ENCODE data around the gene ARHGAP29. TPM values are rescaled to one million over a fixed set of nuclear protein-coding genes. Genes with fewer than 3 reads are reported as not detected.

The ARHGAP29 gene
- total and polyA plus RNA-seq, 8 donors, result 5.1 to 15.8 (median 9.7) TPM

- H3K27ac ChIP-seq, result no peak overlapping the region
- no peak overlapping the region for H3K4me3 ChIP-seq
- no peaks in the 10 kb centered on the region for H3K4me1 ChIP-seq
- no peak for DNase-seq
- no peak for TF ChIP-seq CTCF (IDR thresholded peaks at IDR 0.05)
- intact Hi-C loops (cut with DNase I), result no loop called here
- H3K36me3 ChIP-seq, result peaks cover 0 to 8% (median 0%) of the 10 kb centered on the region in 3 donors
- no peak for FAIRE-seq
- H3K9me3 ChIP-seq, result no peaks in the 10 kb centered on the region
- WGBS, 2 donors, result 44 to 78% methylated on average over 1 of the region's 1 CpG
- H3K27me3 ChIP-seq, result no peaks in the 10 kb centered on the region
- no peak for ATAC-seq
These were observed 46.2 kb downstream of the ARHGAP29 start for GRCh38 chr1:94191216-94191615.

- no peaks in the 10 kb centered on the region for H3K4me1 ChIP-seq
- no peaks in the 10 kb centered on the region for H3K9me3 ChIP-seq
- H3K27ac ChIP-seq, result no peak overlapping the region
- no peak overlapping the region for H3K4me3 ChIP-seq
- intact Hi-C loops (cut with DNase I), result no loop called here
- TF ChIP-seq CTCF (IDR thresholded peaks at IDR 0.05), result no peak
- H3K36me3 ChIP-seq, result peaks cover 0 to 19% (median 0%) of the 10 kb centered on the region in 3 donors
- ATAC-seq (no peak), FAIRE-seq (no peak), DNase-seq (no peak)
- WGBS, 2 donors, result 80 to 91% methylated on average over 3 of the region's 3 CpGs
- H3K27me3 ChIP-seq, result no peaks in the 10 kb centered on the region
These were observed 50.4 kb downstream of the ARHGAP29 start for GRCh38 chr1:94186946-94187345.

GRCh38 chr1:94183197-94183815 is 54.1 kb downstream of the ARHGAP29 start:
- TF ChIP-seq CTCF (IDR thresholded peaks at IDR 0.05), result no peak
- DNase-seq, result no peak
- intact Hi-C loops (cut with DNase I), result no loop called here
- no peak for ATAC-seq
- no peak overlapping the region for H3K27ac ChIP-seq
- H3K9me3 ChIP-seq, result no peaks in the 10 kb centered on the region
- FAIRE-seq, result no peak
- WGBS, 2 donors, result 67 to 86% methylated on average over 3 of the region's 3 CpGs
- no peak overlapping the region for H3K4me3 ChIP-seq
- H3K36me3 ChIP-seq, result peaks cover 0 to 19% (median 0%) of the 10 kb centered on the region in 3 donors
- H3K4me1 ChIP-seq, result no peaks in the 10 kb centered on the region
- no peaks in the 10 kb centered on the region for H3K27me3 ChIP-seq

- Histone ChIP-seq H3K27ac (no peak overlapping the region), H3K27me3 (no peaks in the 10 kb centered on the region), H3K4me1 (no peaks in the 10 kb centered on the region), H3K36me3 (peaks cover 0 to 20% (median 0%) of the 10 kb centered on the region in 3 donors), H3K9me3 (no peaks in the 10 kb centered on the region), H3K4me3 (no peak overlapping the region)
- DNase-seq (no peak), FAIRE-seq (no peak), ATAC-seq (no peak)
- no peak for TF ChIP-seq CTCF (IDR thresholded peaks at IDR 0.05)
- 92 to 94% methylated on average over 1 of the region's 1 CpG for WGBS, 2 donors
- intact Hi-C loops (cut with DNase I), result no loop called here
These were observed 55.2 kb downstream of the ARHGAP29 start for GRCh38 chr1:94182191-94182590.

GRCh38 chr1:94180650-94181049 is 56.7 kb downstream of the ARHGAP29 start:
- H3K27ac ChIP-seq, result no peak overlapping the region
- TF ChIP-seq CTCF (IDR thresholded peaks at IDR 0.05), result no peak
- 93 to 94% methylated on average over 1 of the region's 1 CpG for WGBS, 2 donors
- no peak overlapping the region for H3K4me3 ChIP-seq
- H3K36me3 ChIP-seq, result peaks cover 0 to 19% (median 0%) of the 10 kb centered on the region in 3 donors
- DNase-seq (no peak), FAIRE-seq (no peak), ATAC-seq (no peak)
- no peaks in the 10 kb centered on the region for H3K27me3 ChIP-seq
- intact Hi-C loops (cut with DNase I), result no loop called here
- no peaks in the 10 kb centered on the region for H3K4me1 ChIP-seq
- no peaks in the 10 kb centered on the region for H3K9me3 ChIP-seq

All from pancreas (tissue), 10 donors.